ENCODE data around the gene ARRB2.
A peak's percentile ranks its signal among the peaks of the same experiment; 100 is the strongest.
"Not testable (repeated sequence)": the region's sequence is repeated elsewhere in the genome, so short reads cannot be mapped to it uniquely, and the experiment has no call there.

Gene ARRB2

GRCh38 chr17:4704574-4704907 lies 5.9 kb upstream of the ARRB2 start:
- not testable (repeated sequence) for DNase-seq

GRCh38 chr17:4704991-4705390 lies 5.4 kb upstream of the ARRB2 start:
- DNase-seq, result no peak

GRCh38 chr17:4706121-4706520 lies 4.3 kb upstream of the ARRB2 start:
- no peak for DNase-seq

- DNase-seq, result peak; percentile 17
Measured at GRCh38 chr17:4708436-4708835, 2.0 kb upstream of the ARRB2 start.

GRCh38 chr17:4710693-4711634 lies 532 bp downstream of the ARRB2 start:
- DNase-seq, result no peak

- no peak for DNase-seq
Measured at GRCh38 chr17:4711661-4712181, 1.3 kb downstream of the ARRB2 start.

- no peak for DNase-seq
Measured at GRCh38 chr17:4712526-4712925, 2.1 kb downstream of the ARRB2 start.

- DNase-seq, result not testable (repeated sequence)
Measured at GRCh38 chr17:4714340-4715062, 4.1 kb downstream of the ARRB2 start.

GRCh38 chr17:4715063-4715744 lies 4.8 kb downstream of the ARRB2 start:
- DNase-seq, result no peak

GRCh38 chr17:4716081-4716480 lies 5.6 kb downstream of the ARRB2 start:
- no peak for DNase-seq

- no peak for DNase-seq
Measured at GRCh38 chr17:4717791-4718190, 7.4 kb downstream of the ARRB2 start.

GRCh38 chr17:4718276-4718675 lies 7.8 kb downstream of the ARRB2 start:
- no peak for DNase-seq

GRCh38 chr17:4719146-4719545 lies 8.7 kb downstream of the ARRB2 start:
- no peak for DNase-seq

GRCh38 chr17:4719684-4720221 lies 9.3 kb downstream of the ARRB2 start:
- DNase-seq, result no peak

- DNase-seq, result no peak
Measured at GRCh38 chr17:4720787-4721186, 10.4 kb downstream of the ARRB2 start.

- DNase-seq, result no peak
Measured at GRCh38 chr17:4721203-4722135, 11.0 kb downstream of the ARRB2 start.

- DNase-seq, result no peak
Measured at GRCh38 chr17:4722678-4723240, 12.3 kb downstream of the ARRB2 start.

- DNase-seq, result no peak
Measured at GRCh38 chr17:4724650-4725049, 14.2 kb downstream of the ARRB2 start.

- no peak for DNase-seq
Measured at GRCh38 chr17:4725646-4726310, 15.3 kb downstream of the ARRB2 start.

GRCh38 chr17:4728124-4728523 lies 17.7 kb downstream of the ARRB2 start:
- no peak for DNase-seq

GRCh38 chr17:4733073-4733531 lies 22.7 kb downstream of the ARRB2 start:
- no peak for DNase-seq
